Mesenchymal stem cell (in vitro differentiated cells and primary cell): ENCODE measurements around the gene RFXANK.

Source experiments
- DNase-seq: peaks from one replicate; pipeline ENCODE4 v3.0.0-alpha.2; 2013
- H2AFZ ChIP-seq: one replicate; pipeline ENCODE4 v1.6.1; 2013; ENCODE audit warnings: low read depth, mild to moderate bottlenecking, control low read depth, inconsistent platforms, low read length, moderate library complexity
- H2AK5ac ChIP-seq: 2 replicates; pipeline ENCODE4 v1.6.1; 2013; ENCODE audit warnings: low read length, moderate library complexity, mild to moderate bottlenecking, inconsistent platforms; ENCODE audit not compliant: severe bottlenecking
- H2BK120ac ChIP-seq: one replicate; pipeline ENCODE4 v1.6.1; 2013; ENCODE audit warnings: low read depth, mild to moderate bottlenecking, inconsistent platforms, low read length, moderate library complexity
- H2BK12ac ChIP-seq, 2 experiments: one replicate each; pipeline ENCODE4 v1.6.1; 2013; ENCODE audit warnings: inconsistent platforms in 2 of 2, low read length in 2 of 2, mild to moderate bottlenecking in 2 of 2, moderate library complexity in 2 of 2, control low read depth in 1 of 2
- H2BK15ac ChIP-seq: one replicate; pipeline ENCODE4 v1.6.1; 2013; ENCODE audit warnings: mild to moderate bottlenecking, low read depth, inconsistent platforms; ENCODE audit not compliant: poor library complexity, severe bottlenecking
- H2BK5ac ChIP-seq: 2 replicates; pipeline ENCODE4 v1.6.1; 2013; ENCODE audit warnings: low read depth, mild to moderate bottlenecking, low read length, control low read depth, inconsistent platforms; ENCODE audit not compliant: poor library complexity, severe bottlenecking
- H3K14ac ChIP-seq, 2 experiments: one replicate each; pipeline ENCODE4 v1.6.1; 2013; ENCODE audit warnings: inconsistent platforms in 2 of 2, low read length in 2 of 2, control low read depth in 1 of 2, mild to moderate bottlenecking in 1 of 2, moderate library complexity in 1 of 2
- H3K18ac ChIP-seq, 2 experiments: one replicate each; pipeline ENCODE4 v1.6.1; 2013; ENCODE audit warnings: inconsistent platforms in 2 of 2, low read length in 2 of 2, control low read depth in 1 of 2, low read depth in 1 of 2, mild to moderate bottlenecking in 1 of 2
- H3K23ac ChIP-seq, 2 experiments: one replicate each; pipeline ENCODE4 v1.6.1; 2013; ENCODE audit warnings: inconsistent platforms in 2 of 2, low read length in 2 of 2, mild to moderate bottlenecking in 2 of 2, moderate library complexity in 2 of 2, control low read depth in 1 of 2
- H3K27ac ChIP-seq: 2 replicates; pipeline ENCODE4 v1.5.1; 2013; ENCODE audit warnings: mild to moderate bottlenecking, moderate library complexity, low read length, control low read depth, inconsistent platforms; ENCODE audit not compliant: poor library complexity, severe bottlenecking
- H3K27me3 ChIP-seq, 2 experiments: 2 replicates each; pipeline versions ENCODE4 v1.6.1 to v1.7.0; 2013; ENCODE audit warnings: low read length in 2 of 2, mild to moderate bottlenecking in 2 of 2, moderate library complexity in 2 of 2, control low read depth in 1 of 2, inconsistent platforms in 1 of 2; ENCODE audit not compliant: control insufficient read depth in 1 of 2, insufficient read depth in 1 of 2
- H3K36me3 ChIP-seq, 2 experiments: 2 replicates each; pipeline versions ENCODE4 v1.6.1 to v1.7.0; 2013; ENCODE audit warnings: low read length in 2 of 2, control low read depth in 1 of 2, inconsistent platforms in 1 of 2, low read depth in 1 of 2, mild to moderate bottlenecking in 1 of 2; ENCODE audit not compliant: insufficient read depth in 2 of 2, control insufficient read depth in 1 of 2
- H3K4ac ChIP-seq, 2 experiments: one replicate each; pipeline ENCODE4 v1.6.1; 2013; ENCODE audit warnings: inconsistent platforms in 2 of 2, low read length in 2 of 2, mild to moderate bottlenecking in 2 of 2, moderate library complexity in 2 of 2, control low read depth in 1 of 2, low read depth in 1 of 2
- H3K4me1 ChIP-seq: 2 replicates; pipeline ENCODE4 v1.6.1; 2013; ENCODE audit warnings: low read depth, low read length, control low read depth; ENCODE audit not compliant: control insufficient read depth, insufficient read depth
- H3K4me2 ChIP-seq: 2 replicates; pipeline ENCODE4 v1.6.1; 2013; ENCODE audit warnings: low read length, mild to moderate bottlenecking, inconsistent platforms; ENCODE audit not compliant: poor library complexity, severe bottlenecking
- H3K4me3 ChIP-seq, 2 experiments: 2 replicates each; pipeline versions ENCODE4 v1.5.1 to v1.7.0; 2013; ENCODE audit warnings: low read length in 2 of 2, mild to moderate bottlenecking in 2 of 2, control low read depth in 1 of 2, low read depth in 1 of 2; ENCODE audit not compliant: insufficient read depth in 1 of 2
- H3K79me1 ChIP-seq: replicated peaks from 2 replicates; pipeline ENCODE4 v1.6.1; 2013; ENCODE audit warnings: mild to moderate bottlenecking, control low read depth, low read length, inconsistent platforms; ENCODE audit not compliant: poor library complexity, severe bottlenecking
- H3K9ac ChIP-seq: 2 replicates; pipeline ENCODE4 v1.7.0; 2013; ENCODE audit warnings: mild to moderate bottlenecking, low read length, moderate library complexity
- H3K9me3 ChIP-seq: 2 replicates; pipeline ENCODE4 v1.7.0; 2013; ENCODE audit warnings: mild to moderate bottlenecking, low read length; ENCODE audit not compliant: control insufficient read depth
- H4K8ac ChIP-seq: one replicate; pipeline ENCODE4 v1.6.1; 2013; ENCODE audit warnings: inconsistent platforms, mild to moderate bottlenecking, low read length, moderate library complexity
- H4K91ac ChIP-seq: one replicate; pipeline ENCODE4 v1.6.1; 2013; ENCODE audit warnings: mild to moderate bottlenecking, low read length, inconsistent platforms
- WGBS: methylation state at CpG from one replicate; pipeline ENCODE4 v1.1.7; 2013; ENCODE audit warnings: mixed read lengths; 5-methylcytosine and 5-hydroxymethylcytosine counted together

RFXANK gene

GRCh38 chr19:19232261-19232721 lies 40.2 kb downstream of the RFXANK start:
- no peak overlapping the region for H2BK5ac ChIP-seq
- no peaks in the 10 kb centered on the region for H3K36me3 ChIP-seq
- H3K9ac ChIP-seq: no peak overlapping the region
- peaks cover 16% of the 10 kb centered on the region for H3K9me3 ChIP-seq
- no peak overlapping the region for H3K18ac ChIP-seq
- 77% methylated on average over 19 of the region's 19 CpGs for WGBS
- no peak overlapping the region for H3K4me2 ChIP-seq
- H3K27me3 ChIP-seq: peaks cover 14 to 30% of the 10 kb centered on the region in 2 experiments
- H2BK120ac ChIP-seq: no peak overlapping the region
- H3K79me1 ChIP-seq: no peaks in the 10 kb centered on the region
- no peak overlapping the region for H3K27ac ChIP-seq
- no peak overlapping the region for H2BK15ac ChIP-seq
- H4K8ac ChIP-seq: no peak overlapping the region
- peaks cover 2% of the 10 kb centered on the region for H3K4me1 ChIP-seq
- no peak overlapping the region for H2BK12ac ChIP-seq
- no peak for DNase-seq
- no peak overlapping the region for H4K91ac ChIP-seq
- H2AFZ ChIP-seq: no peak overlapping the region
- H3K23ac ChIP-seq: no peak overlapping the region
- H3K14ac ChIP-seq: no peak overlapping the region
- H2AK5ac ChIP-seq: no peak overlapping the region
- H3K4ac ChIP-seq: no peak overlapping the region
- no peak overlapping the region for H3K4me3 ChIP-seq

DNA sequence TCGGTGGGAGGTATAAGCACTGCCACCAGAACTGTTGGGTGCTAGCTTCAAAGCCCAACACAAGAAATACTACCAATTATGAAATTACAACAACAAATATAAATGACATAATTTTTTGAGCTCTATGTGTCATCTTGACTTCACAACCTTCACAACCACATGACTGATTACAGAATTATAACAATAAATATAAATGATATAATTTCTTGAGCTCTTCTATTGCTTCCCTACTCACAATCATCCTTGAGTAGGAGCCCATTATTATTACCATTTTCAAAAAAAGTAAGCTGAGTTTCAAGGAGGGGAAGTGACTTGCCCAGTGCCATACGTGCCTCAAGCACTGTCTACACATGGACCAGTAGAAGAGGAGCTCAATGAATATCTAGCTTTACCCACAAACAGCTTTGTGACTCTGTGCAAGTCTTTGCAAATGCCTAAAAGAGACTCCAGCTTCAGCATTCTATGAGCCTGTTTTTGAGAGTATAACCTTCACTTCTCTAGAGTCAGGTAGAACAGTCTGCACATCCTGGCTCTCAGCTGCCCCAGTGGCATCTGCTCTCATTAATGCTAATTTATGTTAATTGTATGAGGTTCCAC lies 42.3 kb downstream of the RFXANK start:
- no peak overlapping the region for H2AFZ ChIP-seq
- no peak overlapping the region for H3K9ac ChIP-seq
- H2BK5ac ChIP-seq: no peak overlapping the region
- no peak overlapping the region for H4K8ac ChIP-seq
- no peak overlapping the region for H3K4ac ChIP-seq
- no peaks in the 10 kb centered on the region for H3K79me1 ChIP-seq
- no peak overlapping the region for H2AK5ac ChIP-seq
- H3K4me3 ChIP-seq: no peak overlapping the region
- 61% methylated on average over 2 of the region's 2 CpGs for WGBS
- no peaks in the 10 kb centered on the region for H3K36me3 ChIP-seq
- peaks cover 16% of the 10 kb centered on the region for H3K9me3 ChIP-seq
- H4K91ac ChIP-seq: no peak overlapping the region
- H3K4me2 ChIP-seq: no peak overlapping the region
- H3K23ac ChIP-seq: no peak overlapping the region
- H2BK120ac ChIP-seq: no peak overlapping the region
- peaks cover 0 to 14% of the 10 kb centered on the region in 2 experiments for H3K27me3 ChIP-seq
- no peak overlapping the region for H2BK12ac ChIP-seq
- no peak overlapping the region for H3K27ac ChIP-seq
- DNase-seq: no peak
- no peaks in the 10 kb centered on the region for H3K4me1 ChIP-seq
- no peak overlapping the region for H3K18ac ChIP-seq
- no peak overlapping the region for H3K14ac ChIP-seq
- no peak overlapping the region for H2BK15ac ChIP-seq

GRCh38 chr19:19236173-19236572 lies 44.1 kb downstream of the RFXANK start:
- Histone ChIP-seq H3K4me2 (no peak overlapping the region), H2BK120ac (no peak overlapping the region), H3K18ac (no peak overlapping the region), H3K36me3 (no peaks in the 10 kb centered on the region), H2BK12ac (no peak overlapping the region), H3K79me1 (no peaks in the 10 kb centered on the region), H3K23ac (no peak overlapping the region), H3K4ac (no peak overlapping the region), H3K4me1 (no peaks in the 10 kb centered on the region), H2BK5ac (no peak overlapping the region), H3K27ac (no peak overlapping the region), H4K91ac (no peak overlapping the region), H3K9ac (no peak overlapping the region), H2BK15ac (no peak overlapping the region), H3K9me3 (peaks cover 16% of the 10 kb centered on the region), H2AFZ (no peak overlapping the region), H3K14ac (no peak overlapping the region), H4K8ac (no peak overlapping the region), H3K4me3 (no peak overlapping the region), H2AK5ac (no peak overlapping the region), H3K27me3 (peaks cover 9 to 16% of the 10 kb centered on the region in 2 experiments)
- no peak for DNase-seq

- no peak overlapping the region for H3K4me3 ChIP-seq
- H3K36me3 ChIP-seq: no peaks in the 10 kb centered on the region
- H2AFZ ChIP-seq: no peak overlapping the region
- peaks cover 9% of the 10 kb centered on the region in 2 experiments for H3K27me3 ChIP-seq
- no peak overlapping the region for H2AK5ac ChIP-seq
- no peak overlapping the region for H2BK12ac ChIP-seq
- H4K91ac ChIP-seq: no peak overlapping the region
- H3K79me1 ChIP-seq: no peaks in the 10 kb centered on the region
- H3K27ac ChIP-seq: no peak overlapping the region
- no peak overlapping the region for H3K14ac ChIP-seq
- no peaks in the 10 kb centered on the region for H3K4me1 ChIP-seq
- H3K23ac ChIP-seq: no peak overlapping the region
- H3K18ac ChIP-seq: no peak overlapping the region
- DNase-seq: no peak
- no peak overlapping the region for H4K8ac ChIP-seq
- no peak overlapping the region for H3K9ac ChIP-seq
- no peak overlapping the region for H2BK15ac ChIP-seq
- H3K4ac ChIP-seq: no peak overlapping the region
- 81% methylated on average over 18 of the region's 18 CpGs for WGBS
- no peak overlapping the region for H3K4me2 ChIP-seq
- H3K9me3 ChIP-seq: peaks cover 14% of the 10 kb centered on the region
- no peak overlapping the region for H2BK120ac ChIP-seq
- no peak overlapping the region for H2BK5ac ChIP-seq
Measured at GRCh38 chr19:19238126-19238894, 46.3 kb downstream of the RFXANK start.
